Measurements from ENCODE around the gene TBC1D8B.
"Not testable (repeated sequence)": the region's sequence is repeated elsewhere in the genome, so short reads cannot be mapped to it uniquely, and the experiment has no call there.

The TBC1D8B gene

GRCh38 chrX:106802388-106803275, at the start of gene TBC1D8B:
TSS of gene TBC1D8B (plus strand) at chrX:106802673. CDS start at chrX:106802854, 181 bp downstream.
- DNase-seq: no peak

- not testable (repeated sequence) for DNase-seq
Measured at GRCh38 chrX:106769288-106769687, 33.2 kb upstream of the TBC1D8B start.

- DNase-seq: no peak
Measured at GRCh38 chrX:106774981-106775380, 27.5 kb upstream of the TBC1D8B start.

- DNase-seq: no peak
Measured at GRCh38 chrX:106780264-106780663, 22.2 kb upstream of the TBC1D8B start.

- no peak for DNase-seq
Measured at GRCh38 chrX:106780664-106781377, 21.7 kb upstream of the TBC1D8B start.

- DNase-seq: no peak
Measured at GRCh38 chrX:106783716-106784115, 18.8 kb upstream of the TBC1D8B start.

GRCh38 chrX:106791495-106791894, 11.0 kb upstream of the TBC1D8B start:
- DNase-seq: no peak

- no peak for DNase-seq
Measured at GRCh38 chrX:106802063-106802387, 448 bp upstream of the TBC1D8B start.

GRCh38 chrX:106811131-106811910, 8.8 kb downstream of the TBC1D8B start:
- no peak for DNase-seq

- not testable (repeated sequence) for DNase-seq
Measured at GRCh38 chrX:106812930-106813329, 10.5 kb downstream of the TBC1D8B start.

GRCh38 chrX:106814093-106814492, 11.6 kb downstream of the TBC1D8B start:
- not testable (repeated sequence) for DNase-seq

- no peak for DNase-seq
Measured at GRCh38 chrX:106862972-106863688, 60.7 kb downstream of the TBC1D8B start.

- no peak for DNase-seq
Measured at GRCh38 chrX:106863697-106864096, 61.2 kb downstream of the TBC1D8B start.

- not testable (repeated sequence) for DNase-seq
Measured at GRCh38 chrX:106872796-106873195, 70.3 kb downstream of the TBC1D8B start.

- DNase-seq: peak; percentile 0
Measured at GRCh38 chrX:106874075-106874474, 71.6 kb downstream of the TBC1D8B start.

- DNase-seq: no peak
Measured at GRCh38 chrX:106875151-106875550, 72.7 kb downstream of the TBC1D8B start.

GRCh38 chrX:106889468-106889867, 87.0 kb downstream of the TBC1D8B start:
- no peak for DNase-seq

- no peak for DNase-seq
Measured at GRCh38 chrX:106891762-106892460, 89.4 kb downstream of the TBC1D8B start.

- DNase-seq: peak; percentile 8
Measured at GRCh38 chrX:106894392-106894909, 92.0 kb downstream of the TBC1D8B start.

GRCh38 chrX:106894978-106895452, 92.5 kb downstream of the TBC1D8B start:
- no peak for DNase-seq

- no peak for DNase-seq
Measured at GRCh38 chrX:106897259-106897658, 94.8 kb downstream of the TBC1D8B start.

- DNase-seq: no peak
Measured at GRCh38 chrX:106898462-106898861, 96.0 kb downstream of the TBC1D8B start.

All from NCI-H187 treated with DMSO at 0.1 percent for 48 hours (cell line).